Skeletal muscle cell (primary cell): ENCODE measurements around the gene LPCAT2.

Experiments
- DNase-seq: peaks from one replicate; pipeline ENCODE4 v3.0.0-alpha.2; 2010; ENCODE audit warnings: low read depth
- H3K4me3 ChIP-seq: 2 replicates; pipeline ENCODE4 v1.5.1; 2011; ENCODE audit warnings: low read depth, mild to moderate bottlenecking, control low read depth, low read length, moderate library complexity

LPCAT2 gene

DNA sequence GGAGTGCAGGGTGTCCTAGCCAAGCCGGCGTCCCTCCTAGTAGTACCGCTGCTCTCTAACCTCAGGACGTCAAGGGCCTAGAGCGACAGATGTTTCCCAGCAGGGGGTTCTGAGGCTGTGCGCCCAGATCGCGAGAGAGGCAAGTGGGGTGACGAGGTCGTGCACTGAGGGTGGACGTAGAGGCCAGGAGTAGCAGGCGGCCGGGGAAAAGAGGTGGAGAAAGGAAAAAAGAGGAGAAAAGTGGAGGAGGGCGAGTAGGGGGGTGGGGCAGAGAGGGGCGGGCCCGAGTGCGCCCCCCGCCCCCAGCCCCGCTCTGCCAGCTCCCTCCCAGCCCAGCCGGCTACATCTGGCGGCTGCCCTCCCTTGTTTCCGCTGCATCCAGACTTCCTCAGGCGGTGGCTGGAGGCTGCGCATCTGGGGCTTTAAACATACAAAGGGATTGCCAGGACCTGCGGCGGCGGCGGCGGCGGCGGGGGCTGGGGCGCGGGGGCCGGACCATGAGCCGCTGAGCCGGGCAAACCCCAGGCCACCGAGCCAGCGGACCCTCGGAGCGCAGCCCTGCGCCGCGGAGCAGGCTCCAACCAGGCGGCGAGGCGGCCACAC, 29.9 kb upstream of the LPCAT2 start, which contains the start of gene MMP2:
TSS of gene MMP2 (plus strand) at position 372 of the 603 bp plus-strand sequence. CDS start 282 bp downstream, outside the sequence.
- peak within 1 kb of the TSS; percentile 89 for H3K4me3 ChIP-seq
- DNase-seq: no peak

DNA sequence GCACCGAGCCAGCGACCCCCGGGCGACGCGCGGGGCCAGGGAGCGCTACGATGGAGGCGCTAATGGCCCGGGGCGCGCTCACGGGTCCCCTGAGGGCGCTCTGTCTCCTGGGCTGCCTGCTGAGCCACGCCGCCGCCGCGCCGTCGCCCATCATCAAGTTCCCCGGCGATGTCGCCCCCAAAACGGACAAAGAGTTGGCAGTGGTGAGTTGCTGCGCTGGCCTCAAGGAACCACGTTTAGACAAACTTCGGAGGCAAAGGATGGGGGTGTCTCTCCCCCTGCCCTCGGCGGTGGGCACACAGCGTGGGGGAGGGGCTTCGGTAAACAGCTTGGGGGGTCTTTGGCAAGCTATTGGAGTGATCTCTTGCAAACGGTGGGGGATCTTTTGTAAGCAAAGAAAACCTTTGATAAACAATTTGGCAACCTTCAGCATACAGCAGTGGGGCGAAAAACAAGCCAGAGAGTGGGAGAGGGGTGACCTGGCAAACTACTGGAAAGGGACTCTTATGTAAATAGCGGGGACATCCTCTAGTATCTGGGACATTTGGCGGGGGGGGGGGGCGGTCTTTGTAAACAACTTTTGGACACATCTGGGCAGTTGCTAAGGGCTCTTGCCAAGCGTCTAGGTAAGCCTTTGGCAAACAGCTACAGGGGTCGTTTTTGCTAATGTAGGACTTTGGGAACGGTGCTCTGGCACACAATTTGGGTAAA, 29.3 kb upstream of the LPCAT2 start:
- no peak for DNase-seq
- peak overlapping the region; percentile 89 for H3K4me3 ChIP-seq

DNA sequence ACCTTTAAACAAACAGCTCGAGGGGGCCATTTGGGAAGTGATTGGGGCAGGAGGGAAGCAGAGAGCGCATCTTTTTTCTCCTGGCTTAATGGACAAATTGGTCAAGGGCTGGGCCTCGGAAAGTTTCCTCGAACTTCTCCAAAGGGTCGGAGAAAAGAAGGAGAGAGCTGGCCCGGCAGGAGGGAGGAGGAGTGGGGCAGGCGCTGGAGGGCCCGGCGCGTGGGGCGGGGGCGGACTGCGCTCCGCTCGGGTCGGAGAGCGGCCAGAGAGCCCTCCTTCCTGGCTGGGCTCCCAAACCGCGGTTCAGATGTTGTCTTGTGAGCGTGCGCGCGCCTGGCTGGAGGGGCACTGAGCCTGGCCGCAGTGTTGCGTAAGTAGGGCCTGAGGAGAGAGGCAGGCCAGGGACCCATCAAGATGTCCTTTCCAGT, 28.6 kb upstream of the LPCAT2 start:
- peak; percentile 83 for DNase-seq
- H3K4me3 ChIP-seq: peak overlapping the region; percentile 89

DNA sequence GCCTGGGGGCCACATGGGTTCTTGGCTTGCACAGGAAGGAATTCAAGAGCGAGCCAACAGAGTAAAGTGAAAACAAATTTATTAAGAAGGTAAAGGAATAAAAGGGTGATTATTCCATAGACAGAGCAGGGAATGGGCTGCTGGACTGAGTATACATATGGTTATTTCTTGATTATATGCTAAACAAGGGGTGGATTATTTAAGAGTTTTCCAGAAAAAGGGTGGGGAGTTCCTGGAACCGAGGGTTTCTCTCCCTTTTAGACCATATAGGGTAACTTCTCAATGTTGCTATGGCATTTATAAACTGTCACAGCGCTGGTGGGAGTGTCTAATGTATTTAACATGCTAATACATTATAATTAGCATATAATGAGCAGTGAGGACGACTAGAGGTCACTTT, 27.8 kb upstream of the LPCAT2 start:
- DNase-seq: no peak
- peak overlapping the region; percentile 89 for H3K4me3 ChIP-seq

DNA sequence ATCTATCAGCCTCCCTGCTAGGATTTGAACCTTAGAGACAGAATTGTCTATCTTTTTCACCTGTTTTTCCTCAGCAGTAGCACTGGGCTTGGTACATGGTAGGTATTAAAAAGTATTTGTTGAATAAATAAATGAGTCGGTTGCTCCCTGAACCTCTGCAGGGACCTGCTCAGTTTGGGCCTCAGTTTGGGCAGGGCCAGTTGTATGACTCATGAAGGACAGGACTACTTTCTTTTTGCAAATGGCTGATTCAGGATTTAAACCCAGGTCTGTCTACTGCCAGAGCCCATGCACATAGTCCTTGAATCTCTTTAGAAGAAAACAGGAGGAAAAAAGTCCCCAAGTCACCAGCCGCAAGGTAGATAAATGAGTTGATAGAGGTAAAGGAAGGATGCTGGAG, 26.8 kb upstream of the LPCAT2 start:
- no peak overlapping the region for H3K4me3 ChIP-seq
- DNase-seq: no peak

DNA sequence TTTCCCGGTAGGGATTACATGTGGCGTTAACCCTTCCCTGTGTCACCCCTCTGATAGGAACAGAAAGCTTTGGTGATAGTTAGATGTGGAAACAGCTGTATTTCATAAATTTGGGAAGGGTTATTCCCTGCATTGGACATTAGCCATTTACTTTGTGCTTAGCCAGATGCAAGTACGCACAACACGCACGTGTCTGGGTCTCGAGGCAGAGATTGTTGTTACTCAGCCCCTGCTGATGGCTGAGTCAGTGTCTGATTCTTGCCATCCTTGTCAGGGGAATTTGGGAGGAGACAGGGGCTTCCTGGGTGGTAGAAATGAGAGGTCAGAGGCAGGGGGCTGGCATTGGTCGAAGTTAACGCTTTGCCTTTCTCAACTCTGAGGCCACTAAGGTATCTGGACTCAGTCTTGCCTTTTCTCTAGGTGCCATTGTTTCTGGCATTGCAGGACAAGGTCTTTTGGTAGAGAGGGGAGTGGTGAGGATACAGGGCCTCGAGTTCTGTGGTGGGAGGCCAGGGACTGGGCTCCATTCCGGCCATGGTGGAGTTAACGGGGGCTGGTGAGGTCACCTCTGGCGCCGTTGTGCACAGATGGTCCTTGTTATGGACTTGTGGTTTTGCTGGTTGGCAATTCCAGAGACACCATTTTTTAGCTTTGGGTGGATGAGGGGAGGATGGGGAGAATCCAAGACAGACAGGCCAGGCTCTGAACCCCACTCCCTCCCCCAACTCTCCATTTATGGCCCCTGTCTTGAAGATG, 21.6 kb upstream of the LPCAT2 start:
- no peak overlapping the region for H3K4me3 ChIP-seq
- peak; percentile 65 for DNase-seq

DNA sequence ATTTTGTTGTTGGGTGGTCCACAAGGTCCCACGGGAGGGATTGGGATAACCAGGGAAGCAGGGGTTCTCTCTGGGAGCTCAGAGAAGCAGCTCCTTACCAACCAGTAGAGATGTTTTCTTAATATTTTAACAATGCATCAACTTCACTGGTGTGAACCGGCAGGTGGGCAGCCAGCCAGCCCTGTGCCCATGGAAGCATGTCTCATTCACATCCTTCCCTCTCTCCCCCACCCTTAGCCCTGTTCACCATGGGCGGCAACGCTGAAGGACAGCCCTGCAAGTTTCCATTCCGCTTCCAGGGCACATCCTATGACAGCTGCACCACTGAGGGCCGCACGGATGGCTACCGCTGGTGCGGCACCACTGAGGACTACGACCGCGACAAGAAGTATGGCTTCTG, 20.6 kb upstream of the LPCAT2 start:
- DNase-seq: no peak
- H3K4me3 ChIP-seq: no peak overlapping the region

DNA sequence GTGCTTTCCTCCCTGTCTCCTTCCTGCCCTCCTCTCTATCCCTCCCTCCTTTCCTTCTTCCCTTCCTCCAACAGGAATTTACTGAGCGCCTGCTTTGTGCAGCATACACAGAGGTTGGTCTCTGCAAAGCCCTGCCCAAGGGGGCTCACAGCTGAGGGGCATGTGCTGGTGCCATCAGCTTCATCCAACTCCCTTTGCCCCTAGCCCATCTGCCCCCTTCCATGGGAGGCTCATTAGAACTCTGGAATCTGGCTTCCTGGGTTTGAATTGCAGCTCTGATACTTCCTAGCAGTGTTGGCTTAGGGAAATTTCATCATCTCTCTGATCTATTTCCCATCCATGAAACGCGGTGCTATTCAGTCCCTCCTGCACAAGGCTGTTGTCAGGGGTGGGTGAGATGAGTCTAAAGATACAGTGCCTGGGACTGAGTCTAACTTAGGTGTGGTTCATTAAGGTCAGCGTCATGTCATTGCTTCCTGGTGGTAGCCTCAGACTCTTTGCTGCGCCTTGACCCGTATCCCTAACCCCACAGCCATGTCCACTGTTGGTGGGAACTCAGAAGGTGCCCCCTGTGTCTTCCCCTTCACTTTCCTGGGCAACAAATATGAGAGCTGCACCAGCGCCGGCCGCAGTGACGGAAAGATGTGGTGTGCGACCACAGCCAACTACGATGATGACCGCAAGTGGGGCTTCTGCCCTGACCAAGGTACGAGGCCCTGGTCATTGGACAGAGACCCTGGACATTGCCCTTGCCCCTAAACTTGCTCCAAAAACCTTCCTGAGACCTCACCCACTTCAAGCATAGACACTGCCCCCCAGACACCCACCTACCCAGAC, 19.5 kb upstream of the LPCAT2 start:
- H3K4me3 ChIP-seq: no peak overlapping the region
- DNase-seq: no peak

DNA sequence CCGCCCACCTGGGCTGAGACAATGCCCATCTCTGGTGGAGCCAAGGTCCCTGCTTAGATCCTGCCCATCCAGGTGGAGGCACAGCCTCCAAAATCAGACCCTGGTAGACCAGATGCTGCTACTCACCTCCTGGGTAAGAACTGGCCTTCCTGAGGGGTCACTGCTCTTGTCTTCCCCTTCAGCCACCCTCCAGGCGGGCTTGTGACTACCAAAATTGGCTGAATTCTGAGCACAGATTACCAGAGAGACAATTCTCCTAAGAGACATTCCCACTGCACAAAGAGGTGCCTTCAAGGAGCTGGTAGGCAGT, 19.0 kb upstream of the LPCAT2 start:
- no peak for DNase-seq
- H3K4me3 ChIP-seq: no peak overlapping the region

DNA sequence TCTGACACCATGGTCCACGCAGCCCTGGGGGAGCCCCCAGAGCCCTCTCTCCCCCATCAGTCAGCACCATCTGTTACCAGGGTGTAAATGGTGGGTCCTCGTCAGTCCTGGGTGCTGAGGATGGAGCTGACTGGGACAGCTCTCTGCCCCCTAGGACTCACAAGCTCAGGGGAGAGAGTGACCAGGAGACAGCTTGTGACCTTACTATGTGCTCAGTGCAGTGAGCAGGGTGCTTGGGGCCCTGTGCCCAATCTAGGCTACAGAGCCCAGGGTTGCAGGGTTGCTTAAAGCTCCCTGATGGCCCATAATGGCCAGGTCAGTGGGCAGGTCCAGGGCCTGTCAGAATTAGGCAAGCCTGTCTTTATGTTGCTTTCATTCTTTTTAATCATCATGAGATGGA, 18.6 kb upstream of the LPCAT2 start:
- no peak for DNase-seq
- H3K4me3 ChIP-seq: no peak overlapping the region

DNA sequence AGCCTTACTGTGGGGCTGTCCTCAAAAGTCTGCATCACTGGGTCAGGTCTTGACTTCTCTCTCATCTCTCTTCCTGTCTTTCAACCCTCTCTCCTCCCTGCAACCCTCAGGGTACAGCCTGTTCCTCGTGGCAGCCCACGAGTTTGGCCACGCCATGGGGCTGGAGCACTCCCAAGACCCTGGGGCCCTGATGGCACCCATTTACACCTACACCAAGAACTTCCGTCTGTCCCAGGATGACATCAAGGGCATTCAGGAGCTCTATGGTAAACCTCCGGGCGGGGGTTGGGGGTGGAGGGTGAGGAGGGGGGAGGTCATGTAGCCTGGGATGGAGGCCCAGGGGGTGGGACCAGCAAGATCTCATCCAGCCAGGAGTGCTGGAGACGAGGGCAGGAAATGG, 17.2 kb upstream of the LPCAT2 start:
- no peak for DNase-seq
- no peak overlapping the region for H3K4me3 ChIP-seq

DNA sequence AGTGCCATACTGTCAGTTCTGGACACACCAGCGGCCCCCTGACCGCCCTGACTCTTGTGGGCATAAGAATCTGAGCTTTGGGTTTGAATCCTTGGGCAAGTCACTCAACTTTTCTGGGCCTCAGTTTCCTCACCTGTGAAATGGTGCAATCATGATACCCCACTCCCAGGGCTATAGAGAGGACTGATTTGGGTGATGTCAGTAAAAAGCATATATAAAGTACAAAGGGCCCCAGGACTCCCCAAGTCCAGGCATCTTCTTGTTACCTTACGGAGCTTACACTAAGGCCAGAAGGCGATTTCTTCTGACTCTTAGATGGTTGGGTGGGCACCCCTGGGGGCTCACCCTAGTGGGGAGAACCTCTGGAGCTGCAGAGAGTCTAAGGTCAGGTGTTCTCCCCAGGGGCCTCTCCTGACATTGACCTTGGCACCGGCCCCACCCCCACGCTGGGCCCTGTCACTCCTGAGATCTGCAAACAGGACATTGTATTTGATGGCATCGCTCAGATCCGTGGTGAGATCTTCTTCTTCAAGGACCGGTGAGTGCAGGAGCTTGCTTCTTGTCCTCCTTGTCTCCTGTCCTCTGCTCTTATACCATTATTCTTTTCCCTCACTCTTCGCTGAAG, 16.0 kb upstream of the LPCAT2 start:
- no peak for DNase-seq
- H3K4me3 ChIP-seq: no peak overlapping the region

DNA sequence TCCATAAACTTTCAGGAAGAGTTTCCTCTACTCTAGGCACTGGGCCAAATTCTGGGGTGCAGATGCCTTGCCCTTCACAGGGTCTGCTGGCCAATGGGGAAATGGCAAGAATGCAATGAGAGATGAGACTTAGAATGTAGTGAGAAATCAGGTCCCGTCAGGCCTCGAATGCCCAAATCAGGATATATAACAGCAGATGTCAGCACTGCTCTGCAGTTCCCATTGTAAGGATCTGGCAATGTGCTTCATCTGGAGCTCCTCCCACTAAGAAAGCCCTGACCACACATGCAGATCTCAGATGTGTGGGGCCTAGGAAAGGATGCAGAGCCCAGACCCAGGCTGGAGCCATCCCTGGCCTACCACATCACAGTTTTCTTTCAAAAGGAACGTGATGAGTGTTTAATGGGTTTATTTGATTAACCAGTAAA, 13.9 kb upstream of the LPCAT2 start:
- peak; percentile 97 for DNase-seq
- H3K4me3 ChIP-seq: no peak overlapping the region

DNA sequence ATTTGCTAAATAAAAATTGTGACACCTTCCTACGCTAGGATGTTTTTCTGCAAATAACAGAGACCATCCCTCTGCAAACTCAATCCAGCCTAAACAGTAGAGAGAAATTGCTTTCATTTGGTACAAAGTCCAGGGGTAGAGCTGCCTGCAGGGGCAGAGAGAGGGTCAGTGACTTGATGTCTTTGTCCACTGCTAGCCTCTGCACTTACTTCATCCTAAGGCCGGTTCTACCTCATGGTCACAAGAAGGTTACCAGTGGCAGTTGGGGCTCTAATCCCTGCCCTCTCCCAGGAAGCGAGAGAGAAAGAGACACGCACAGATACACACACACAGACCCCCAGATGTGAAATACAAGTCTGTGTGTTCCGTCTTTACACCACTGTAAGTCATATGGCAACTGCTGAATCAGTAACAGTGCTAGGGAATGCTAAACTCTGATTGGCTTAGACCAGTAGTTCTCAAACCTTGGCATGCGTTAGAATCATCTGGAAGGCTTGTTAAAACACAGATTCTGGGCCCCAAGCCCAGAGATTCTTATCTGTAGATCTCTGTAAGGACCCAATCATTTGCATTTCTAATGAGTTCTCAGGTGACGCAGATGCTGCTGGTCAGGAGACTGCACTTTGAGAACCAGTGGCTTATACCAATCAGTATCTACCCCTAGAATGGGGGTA, 13.1 kb upstream of the LPCAT2 start:
- peak; percentile 54 for DNase-seq
- no peak overlapping the region for H3K4me3 ChIP-seq

DNA sequence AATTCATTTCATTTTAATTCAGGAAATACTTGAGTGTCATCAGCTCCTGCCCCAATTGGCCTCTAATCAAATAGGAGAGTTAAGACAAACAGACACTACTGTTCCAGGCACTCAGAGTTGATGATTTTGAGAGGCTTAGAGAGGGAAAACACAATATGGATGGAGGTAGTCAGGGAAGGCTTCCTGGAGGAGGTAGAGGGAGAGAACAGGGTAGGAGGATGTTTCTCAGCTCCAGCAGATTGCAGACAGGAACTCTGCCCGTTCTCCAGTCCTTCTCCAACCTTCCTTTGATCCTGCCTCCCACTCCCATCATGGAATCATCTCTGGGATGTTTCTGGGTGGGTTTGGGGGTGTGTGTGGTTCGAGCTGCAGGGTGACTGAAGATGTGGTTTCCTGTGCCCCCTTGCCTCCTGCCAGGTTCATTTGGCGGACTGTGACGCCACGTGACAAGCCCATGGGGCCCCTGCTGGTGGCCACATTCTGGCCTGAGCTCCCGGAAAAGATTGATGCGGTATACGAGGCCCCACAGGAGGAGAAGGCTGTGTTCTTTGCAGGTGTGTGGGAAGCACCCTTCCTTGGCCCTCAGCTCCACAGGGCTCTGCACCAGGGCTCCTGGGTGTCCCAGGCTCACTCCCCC, 12.2 kb upstream of the LPCAT2 start:
- H3K4me3 ChIP-seq: no peak overlapping the region
- DNase-seq: no peak

DNA sequence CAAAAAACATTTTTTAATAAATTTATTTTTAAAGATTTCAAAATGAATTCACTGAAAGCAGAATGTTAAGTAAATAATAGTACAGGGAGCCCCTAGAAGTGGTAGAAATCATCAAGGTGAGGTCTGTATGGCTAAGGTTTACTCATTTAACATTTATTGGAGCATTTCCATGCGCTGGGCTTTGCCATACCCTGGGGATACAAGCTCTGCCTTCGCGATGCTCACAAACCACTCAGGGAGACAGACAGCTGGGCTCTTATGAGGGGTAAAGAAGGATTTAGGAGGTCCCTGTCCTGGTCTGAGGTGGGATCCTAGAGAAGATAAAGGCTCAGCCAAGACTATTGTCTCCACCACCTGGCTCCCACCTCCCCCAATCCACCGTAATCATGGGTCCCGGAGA, 11.3 kb upstream of the LPCAT2 start:
- no peak overlapping the region for H3K4me3 ChIP-seq
- no peak for DNase-seq

DNA sequence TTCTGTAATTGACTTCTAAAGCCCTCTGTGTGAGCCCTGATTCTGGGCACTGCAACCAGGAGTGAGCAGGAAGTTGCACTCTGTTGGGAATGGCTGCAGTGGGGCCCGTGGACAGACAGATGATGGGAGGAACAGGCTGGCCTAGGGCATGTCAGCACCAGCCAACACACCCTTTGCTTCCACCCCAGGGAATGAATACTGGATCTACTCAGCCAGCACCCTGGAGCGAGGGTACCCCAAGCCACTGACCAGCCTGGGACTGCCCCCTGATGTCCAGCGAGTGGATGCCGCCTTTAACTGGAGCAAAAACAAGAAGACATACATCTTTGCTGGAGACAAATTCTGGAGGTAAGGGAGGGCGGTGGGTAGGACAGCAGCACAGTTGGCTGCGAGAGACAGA, 10.8 kb upstream of the LPCAT2 start:
- DNase-seq: no peak
- H3K4me3 ChIP-seq: no peak overlapping the region

DNA sequence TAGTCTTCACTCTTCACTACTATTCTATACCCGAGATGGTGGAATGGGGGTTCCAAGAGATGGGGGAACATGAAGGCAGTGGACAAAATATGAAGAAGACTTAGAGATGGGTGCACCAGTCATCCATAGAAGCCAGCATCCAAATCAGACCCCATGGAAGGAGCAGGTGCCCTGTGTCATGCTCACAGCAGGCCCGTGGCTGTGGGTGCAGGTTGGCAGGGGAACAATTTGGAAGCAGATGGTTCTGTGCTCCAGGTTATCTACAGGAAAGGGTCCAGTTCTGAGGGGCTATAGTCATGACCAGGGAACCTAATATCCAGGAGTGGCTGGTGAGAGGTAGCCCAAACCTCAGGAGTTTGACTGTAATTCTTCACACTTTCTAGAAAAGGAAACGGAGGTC, 9.6 kb upstream of the LPCAT2 start:
- no peak overlapping the region for H3K4me3 ChIP-seq
- DNase-seq: no peak
